ENCODE data around the gene DNAJC5.

- TF ChIP-seq CTCF (IDR thresholded peaks at IDR 0.05; ENCODE audit: extremely low read depth in 1 of 2, insufficient read depth in 1 of 2, low read depth in 1 of 2, low read length in 2 of 2): peak in 1 of 2 donors; percentile 17
- no peak for TF ChIP-seq MAX (IDR thresholded peaks at IDR 0.05; ENCODE audit: insufficient read depth, insufficient read length)
These were observed 84.8 kb downstream of the DNAJC5 start, which contains the start of gene SAMD10 for GRCh38 chr20:63979557-63980316.
